Vagina (tissue), 2 donors: Measurements from ENCODE around the gene RASGRP4. TPM values are rescaled to one million over a fixed set of nuclear protein-coding genes. Genes with fewer than 3 reads are reported as not detected.

Experiments used
- DNase-seq, 2 donors: peaks; one replicate each; pipeline ENCODE4 v3.0.0-alpha.2; 2017; ENCODE audit errors: extremely low spot score in 2 of 2
- H3K27ac ChIP-seq: fragments of 200-600 bp; sonication (generic); one replicate; pipeline ENCODE4 v1.5.1; 2019
- H3K27me3 ChIP-seq: fragments of 200-600 bp; sonication (generic); one replicate; pipeline ENCODE4 v1.5.1; 2019
- H3K36me3 ChIP-seq, 2 donors: fragments of 200-600 bp; sonication (generic); one replicate each; pipeline ENCODE4 v1.5.1; 2017 to 2019
- H3K4me1 ChIP-seq: fragments of 200-600 bp; sonication (generic); one replicate; pipeline ENCODE4 v1.5.1; 2019
- H3K4me3 ChIP-seq, 2 donors: fragments of 200-600 bp; sonication (generic); 1 replicate in 1 of 2; 2 replicates in 1 of 2; pipeline ENCODE4 v1.5.1; 2016 to 2019
- H3K9me3 ChIP-seq: fragments of 200-600 bp; sonication (generic); one replicate; pipeline ENCODE4 v1.5.1; 2019
- CTCF ChIP-seq, 3 experiments: fragments of 450-650 bp in 2 of 3; fragments of 200-600 bp in 1 of 3; sonication (generic) in 1 of 3; IDR thresholded peaks; one replicate each; pipeline ENCODE4 v1.5.1; 2017 to 2019; ENCODE audit warnings: antibody characterized with exemption in 3 of 3, mild to moderate bottlenecking in 2 of 3, moderate library complexity in 2 of 3
- POLR2A ChIP-seq, 2 donors: fragments of 450-650 bp; IDR thresholded peaks; one replicate each; pipeline ENCODE4 v1.6.1; 2017; ENCODE audit warnings: antibody characterized with exemption in 2 of 2, mild to moderate bottlenecking in 2 of 2, moderate library complexity in 2 of 2
- POLR2AphosphoS5 ChIP-seq, 2 donors: sonication (generic); formaldehyde crosslinking; IDR thresholded peaks; one replicate each; pipeline ENCODE4 v1.9.0; 2017; ENCODE audit warnings: antibody characterized with exemption in 2 of 2, mild to moderate bottlenecking in 2 of 2, low read depth in 1 of 2; ENCODE audit not compliant: insufficient read depth in 1 of 2
- intact Hi-C: fragments of 100-400 bp; cut with DNase I; formaldehyde crosslinking; loops from one replicate; pipeline ENCODE4 v1.15.1; 2023
- total RNA-seq: library from RNA; depleted of rRNA; stranded (reverse); fragments of >200 nt; gene quantifications from one replicate; pipeline ENCODE4 v1.2.3, GENCODE V29; 2016

RASGRP4 gene
- total RNA-seq, 1 donor from 2014 or later: 2.9 TPM

- intact Hi-C loops: no loop called here
- Histone ChIP-seq H3K9me3 (no peaks in the 10 kb centered on the region), H3K27ac (no peak overlapping the region), H3K4me1 (peaks cover 24% of the 10 kb centered on the region), H3K36me3 (peaks cover 0 to 54% of the 10 kb centered on the region in 2 donors), H3K27me3 (no peaks in the 10 kb centered on the region), H3K4me3 (no peak overlapping the region)
- TF ChIP-seq POLR2AphosphoS5 (IDR thresholded peaks at IDR 0.05; ENCODE audit: insufficient read depth in 1 of 2, low read depth in 1 of 2) (no peak), POLR2A (IDR thresholded peaks at IDR 0.05) (no peak), CTCF (IDR thresholded peaks at IDR 0.05) (no peak)
- DNase-seq: no peak
These were observed 42.8 kb downstream of the RASGRP4 start for GRCh38 chr19:38383184-38383583.

- no peak for DNase-seq
- H3K4me1 ChIP-seq: peaks cover 21% of the 10 kb centered on the region
- no peaks in the 10 kb centered on the region for H3K27me3 ChIP-seq
- no peak for TF ChIP-seq POLR2A (IDR thresholded peaks at IDR 0.05)
- TF ChIP-seq CTCF (IDR thresholded peaks at IDR 0.05): no peak
- no peak for TF ChIP-seq POLR2AphosphoS5 (IDR thresholded peaks at IDR 0.05; ENCODE audit: insufficient read depth in 1 of 2, low read depth in 1 of 2)
- H3K4me3 ChIP-seq: no peak overlapping the region
- peaks cover 0 to 65% of the 10 kb centered on the region in 2 donors for H3K36me3 ChIP-seq
- no peaks in the 10 kb centered on the region for H3K9me3 ChIP-seq
- no peak overlapping the region for H3K27ac ChIP-seq
- intact Hi-C loops: no loop called here
These were observed 44.9 kb downstream of the RASGRP4 start for GRCh38 chr19:38381138-38381537.

- TF ChIP-seq POLR2A (IDR thresholded peaks at IDR 0.05) (no peak), CTCF (IDR thresholded peaks at IDR 0.05) (no peak), POLR2AphosphoS5 (IDR thresholded peaks at IDR 0.05; ENCODE audit: insufficient read depth in 1 of 2, low read depth in 1 of 2) (no peak)
- Histone ChIP-seq H3K9me3 (no peaks in the 10 kb centered on the region), H3K4me1 (peaks cover 29% of the 10 kb centered on the region), H3K27ac (no peak overlapping the region), H3K36me3 (peaks cover 0 to 59% of the 10 kb centered on the region in 2 donors), H3K27me3 (no peaks in the 10 kb centered on the region), H3K4me3 (no peak overlapping the region)
- DNase-seq: no peak
- intact Hi-C loops: no loop called here
These were observed 47.2 kb downstream of the RASGRP4 start for GRCh38 chr19:38378866-38379265.

- Histone ChIP-seq H3K4me3 (no peak overlapping the region), H3K9me3 (no peaks in the 10 kb centered on the region), H3K27ac (no peak overlapping the region), H3K36me3 (peaks cover 0 to 41% of the 10 kb centered on the region in 2 donors), H3K27me3 (no peaks in the 10 kb centered on the region), H3K4me1 (peaks cover 29% of the 10 kb centered on the region)
- intact Hi-C loops: no loop called here
- TF ChIP-seq POLR2AphosphoS5 (IDR thresholded peaks at IDR 0.05; ENCODE audit: insufficient read depth in 1 of 2, low read depth in 1 of 2) (no peak), POLR2A (IDR thresholded peaks at IDR 0.05) (no peak), CTCF (IDR thresholded peaks at IDR 0.05) (no peak)
- no peak for DNase-seq
These were observed 49.0 kb downstream of the RASGRP4 start for GRCh38 chr19:38377052-38377451.

- Histone ChIP-seq H3K36me3 (peaks cover 0 to 36% of the 10 kb centered on the region in 2 donors), H3K9me3 (no peaks in the 10 kb centered on the region), H3K27me3 (no peaks in the 10 kb centered on the region), H3K4me1 (peaks cover 29% of the 10 kb centered on the region), H3K27ac (no peak overlapping the region), H3K4me3 (no peak overlapping the region)
- no peak for DNase-seq
- TF ChIP-seq CTCF (IDR thresholded peaks at IDR 0.05): no peak
- no peak for TF ChIP-seq POLR2AphosphoS5 (IDR thresholded peaks at IDR 0.05; ENCODE audit: insufficient read depth in 1 of 2, low read depth in 1 of 2)
- TF ChIP-seq POLR2A (IDR thresholded peaks at IDR 0.05): no peak
- intact Hi-C loops: no loop called here
These were observed 49.4 kb downstream of the RASGRP4 start for GRCh38 chr19:38376576-38376975.
